Stimulated activated CD8-positive, alpha-beta memory T cell treated with anti-CD3 and anti-CD28 coated beads, Interleukin-4, amount 100 ng/mL, for 4 hours (primary cell): Measurements from ENCODE around the gene CLGN.
A peak's percentile ranks its signal among the peaks of the same experiment; 100 is the strongest.
"Not testable (repeated sequence)": the region's sequence is repeated elsewhere in the genome, so short reads cannot be mapped to it uniquely, and the experiment has no call there.

Experiments
- DNase-seq, 2 donors: peaks; one replicate each; pipeline ENCODE4 v3.0.0-alpha.2; 2020; ENCODE audit warnings: low read depth in 2 of 2, low spot score in 1 of 2

The CLGN gene, protein sequence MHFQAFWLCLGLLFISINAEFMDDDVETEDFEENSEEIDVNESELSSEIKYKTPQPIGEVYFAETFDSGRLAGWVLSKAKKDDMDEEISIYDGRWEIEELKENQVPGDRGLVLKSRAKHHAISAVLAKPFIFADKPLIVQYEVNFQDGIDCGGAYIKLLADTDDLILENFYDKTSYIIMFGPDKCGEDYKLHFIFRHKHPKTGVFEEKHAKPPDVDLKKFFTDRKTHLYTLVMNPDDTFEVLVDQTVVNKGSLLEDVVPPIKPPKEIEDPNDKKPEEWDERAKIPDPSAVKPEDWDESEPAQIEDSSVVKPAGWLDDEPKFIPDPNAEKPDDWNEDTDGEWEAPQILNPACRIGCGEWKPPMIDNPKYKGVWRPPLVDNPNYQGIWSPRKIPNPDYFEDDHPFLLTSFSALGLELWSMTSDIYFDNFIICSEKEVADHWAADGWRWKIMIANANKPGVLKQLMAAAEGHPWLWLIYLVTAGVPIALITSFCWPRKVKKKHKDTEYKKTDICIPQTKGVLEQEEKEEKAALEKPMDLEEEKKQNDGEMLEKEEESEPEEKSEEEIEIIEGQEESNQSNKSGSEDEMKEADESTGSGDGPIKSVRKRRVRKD

GRCh38 chr4:140427106-140427918 lies at the start of gene CLGN:
CLGN (minus strand) TSS chr4:140427648; CDS start chr4:140413078, 14,570 bp downstream.
- peak in 1 of 2 donors; percentile 11 for DNase-seq

- DNase-seq, result no peak
These were observed 44.7 kb upstream of the CLGN start for GRCh38 chr4:140472156-140472555.

DNA sequence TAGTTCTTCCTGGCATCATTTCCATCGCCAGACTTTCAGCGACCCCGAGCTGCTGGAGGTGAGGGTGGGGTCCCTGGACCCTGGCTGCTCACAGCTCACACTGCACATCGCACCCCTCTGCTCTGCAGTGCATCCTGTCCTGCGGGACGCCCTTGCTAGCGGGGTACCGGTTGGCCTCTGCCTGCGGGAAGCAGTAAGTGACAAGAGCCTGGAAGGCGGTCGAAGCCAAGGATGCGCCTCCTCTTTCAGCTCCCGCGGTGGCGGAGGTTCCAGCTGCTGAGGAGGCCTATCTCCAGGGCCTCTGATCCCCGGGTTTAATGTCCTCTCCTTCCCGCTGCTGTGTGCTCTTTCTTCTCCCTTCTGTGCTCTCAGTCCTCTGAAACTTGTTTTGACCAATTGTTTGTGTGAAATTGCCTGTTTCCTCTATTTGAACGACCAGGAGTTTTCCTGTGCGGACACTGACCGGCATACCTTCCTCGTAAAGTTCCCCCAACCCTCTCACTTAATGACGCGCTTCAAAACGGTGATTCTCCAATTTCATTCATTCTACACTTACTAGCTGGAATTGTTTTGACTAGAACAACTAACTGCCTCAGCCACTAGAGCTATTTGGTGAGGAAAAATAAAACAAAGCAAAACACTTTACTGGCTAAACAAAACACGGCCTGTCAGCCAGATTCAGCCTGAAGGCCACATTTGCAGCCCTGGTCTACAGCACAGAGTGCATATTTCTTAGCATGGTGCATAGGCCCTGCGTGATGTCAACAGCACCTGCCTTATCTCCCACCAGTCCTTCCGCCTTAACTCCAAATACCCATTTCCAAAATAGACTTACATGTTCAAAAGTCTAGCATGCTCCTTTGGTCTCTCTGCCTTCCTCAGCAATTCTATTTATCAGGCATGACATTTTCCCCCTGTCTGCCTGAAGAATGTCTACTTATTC lies 42.6 kb upstream of the CLGN start:
- DNase-seq, result no peak

GRCh38 chr4:140466146-140466545 lies 38.7 kb upstream of the CLGN start:
- no peak for DNase-seq

DNA sequence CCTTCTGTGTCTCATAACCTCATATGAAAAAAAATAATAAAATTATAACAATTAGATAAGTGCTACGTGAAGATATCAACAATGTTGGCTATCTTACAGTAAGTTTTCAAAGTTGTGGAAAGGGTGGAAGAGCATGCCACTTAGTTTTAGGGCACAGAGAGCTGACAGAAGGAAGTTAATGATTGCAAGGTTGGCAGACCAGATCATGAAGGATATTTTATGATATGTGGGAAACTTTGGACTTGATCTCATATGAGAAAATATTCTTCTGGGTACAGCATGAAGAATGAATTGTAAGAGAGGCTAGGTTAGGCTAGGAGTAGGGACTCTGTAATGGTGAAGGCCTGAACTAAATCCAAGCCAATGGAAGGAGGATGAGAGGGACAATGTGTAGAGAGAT lies 36.2 kb upstream of the CLGN start:
- no peak for DNase-seq

- no peak for DNase-seq
These were observed 35.7 kb upstream of the CLGN start for GRCh38 chr4:140463182-140463581.

GRCh38 chr4:140450352-140450751 lies 22.9 kb upstream of the CLGN start:
- DNase-seq, result no peak

DNA sequence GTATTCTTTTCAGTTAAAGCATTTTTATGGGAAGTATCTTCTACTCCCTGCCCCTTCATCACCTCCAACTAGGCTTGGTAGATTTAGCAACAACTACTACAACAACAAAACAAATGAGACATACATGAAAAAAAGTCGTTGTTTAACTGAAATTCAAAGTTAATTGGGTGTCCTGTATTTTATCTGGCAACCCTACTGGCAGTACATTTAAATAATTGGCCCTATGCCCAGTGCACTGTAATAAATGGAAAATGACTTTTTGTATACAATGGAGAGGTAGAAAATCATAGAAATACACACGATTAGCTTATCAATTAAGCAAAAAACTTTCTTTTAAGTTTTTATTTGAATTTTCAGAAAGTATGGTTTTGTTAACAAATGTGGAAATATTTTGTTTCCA lies 21.4 kb upstream of the CLGN start:
- DNase-seq, result no peak

GRCh38 chr4:140448162-140448561 lies 20.7 kb upstream of the CLGN start:
- no peak for DNase-seq

DNA sequence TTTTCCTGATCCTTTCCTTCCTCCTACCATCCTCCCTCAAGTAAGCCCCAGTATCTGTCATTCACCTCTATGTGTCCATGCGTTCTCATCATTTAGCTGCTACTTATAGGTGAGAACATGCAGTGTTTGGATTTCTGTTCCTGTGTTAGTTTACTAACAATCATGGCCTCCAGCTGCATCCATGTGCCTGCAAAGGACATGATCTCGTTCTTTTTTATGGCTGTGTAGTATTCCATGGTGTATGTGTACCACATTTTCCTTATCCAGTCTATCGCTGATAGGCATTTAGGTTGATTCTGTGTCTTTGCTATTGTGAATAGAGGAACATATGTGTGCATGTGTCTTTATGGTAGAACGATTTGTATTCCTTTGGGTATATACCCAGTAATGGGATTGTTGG lies 16.9 kb upstream of the CLGN start:
- DNase-seq, result not testable (repeated sequence)

DNA sequence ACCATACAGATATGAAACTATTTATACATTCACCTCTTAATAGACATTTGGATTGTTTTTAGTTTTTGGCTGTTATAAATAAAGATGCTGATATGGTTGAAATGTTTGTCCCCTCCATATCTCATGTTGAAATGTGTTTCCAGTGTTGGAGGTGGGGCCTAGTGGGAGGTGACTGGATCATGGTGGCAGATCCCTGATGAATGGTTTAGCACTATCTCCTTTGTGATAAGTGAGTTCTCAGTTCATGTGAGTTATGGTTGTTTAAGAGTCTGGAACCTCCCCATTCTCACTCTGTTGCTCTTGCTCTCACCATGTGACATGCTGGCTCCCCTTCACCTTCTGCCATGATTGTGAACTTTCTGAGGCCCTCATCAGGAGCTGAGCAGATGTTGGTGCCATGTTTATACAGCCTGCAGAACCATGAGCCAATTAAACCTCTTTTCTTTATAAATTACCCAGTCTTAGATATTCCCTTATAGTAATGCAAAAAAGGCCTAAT lies 12.2 kb upstream of the CLGN start:
- DNase-seq, result no peak

DNA sequence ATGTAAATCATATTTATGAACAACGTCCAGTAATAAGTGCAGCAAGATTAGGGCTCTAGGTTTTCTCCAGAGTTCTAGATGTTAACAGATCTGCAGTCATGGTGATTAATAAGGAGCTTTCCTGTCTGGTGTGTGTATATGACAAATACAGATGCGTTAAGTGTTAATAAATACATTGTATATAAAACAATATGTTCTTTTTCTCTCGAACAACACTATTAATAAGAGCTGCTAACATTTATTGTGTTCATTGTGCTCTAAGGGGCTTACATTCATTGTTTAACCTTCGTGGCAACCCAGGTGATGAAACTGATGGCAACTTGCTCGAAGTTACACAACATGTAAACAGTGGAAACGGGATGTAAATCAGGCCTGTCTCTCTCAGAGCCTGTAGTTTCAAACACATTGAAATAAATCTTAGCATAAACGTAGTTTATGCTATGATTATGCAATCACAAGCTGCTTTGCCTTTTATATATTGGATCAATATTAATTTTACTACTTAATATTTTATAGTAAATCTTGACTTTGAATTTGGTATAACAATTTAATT lies 547 bp upstream of the CLGN start:
- DNase-seq, result no peak

- DNase-seq, result no peak
These were observed 790 bp downstream of the CLGN start for GRCh38 chr4:140426610-140427105.

GRCh38 chr4:140423106-140423505 lies 4.3 kb downstream of the CLGN start:
- DNase-seq, result no peak

DNA sequence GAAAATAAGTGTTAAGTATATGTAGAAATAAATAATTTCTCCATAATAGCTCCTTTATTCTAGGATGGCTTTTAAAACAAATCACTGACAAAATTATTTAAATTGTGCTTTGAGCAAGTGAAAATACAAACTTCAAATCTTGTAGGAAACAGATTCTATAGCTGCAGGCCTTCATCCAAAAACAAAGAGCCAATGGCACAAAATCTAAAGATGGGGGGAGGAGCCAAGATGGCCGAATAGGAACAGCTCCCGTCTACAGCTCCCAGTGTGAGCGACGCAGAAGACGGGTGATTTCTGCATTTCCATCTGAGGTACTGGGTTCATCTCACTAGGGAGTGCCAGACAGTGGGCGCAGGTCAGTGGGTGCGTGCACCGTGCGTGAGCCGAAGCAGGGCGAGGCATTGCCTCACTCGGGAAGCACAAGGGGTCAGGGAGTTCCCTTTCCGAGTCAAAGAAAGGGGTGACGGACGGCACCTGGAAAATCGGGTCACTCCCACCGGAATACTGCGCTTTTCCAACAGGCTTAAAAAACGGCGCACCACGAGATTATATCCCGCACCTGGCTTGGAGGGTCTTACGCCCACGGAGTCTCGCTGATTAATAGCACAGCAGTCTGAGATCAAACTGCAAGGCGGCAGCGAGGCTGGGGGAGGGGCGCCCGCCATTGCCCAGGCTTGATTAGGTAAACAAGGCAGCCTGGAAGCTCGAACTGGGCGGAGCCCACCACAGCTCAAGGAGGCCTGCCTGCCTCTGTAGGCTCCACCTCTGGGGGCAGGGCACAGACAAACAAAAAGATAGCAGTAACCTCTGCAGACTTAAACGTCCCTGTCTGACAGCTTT lies 14.1 kb downstream of the CLGN start:
- not testable (repeated sequence) for DNase-seq

- no peak for DNase-seq
These were observed 18.5 kb downstream of the CLGN start for GRCh38 chr4:140408974-140409373.

DNA sequence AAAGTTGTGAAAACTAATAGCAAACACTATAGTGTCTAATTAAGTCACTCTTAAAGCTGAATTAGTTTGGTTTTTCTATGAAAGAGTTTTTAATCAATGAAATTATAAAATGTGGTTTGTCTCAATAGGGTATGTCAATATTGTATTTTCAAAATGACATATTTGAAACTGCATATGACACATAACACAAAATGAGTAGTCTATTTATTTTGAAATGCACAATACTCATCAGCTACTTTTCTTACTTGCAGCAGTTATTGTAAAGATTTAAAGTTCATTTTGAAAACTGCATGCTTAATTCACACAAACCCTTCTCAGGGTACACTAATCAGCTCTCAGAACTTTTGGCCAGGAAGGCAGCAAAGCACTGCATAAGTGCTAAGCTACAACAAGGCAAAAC lies 21.2 kb downstream of the CLGN start:
- no peak for DNase-seq

- no peak for DNase-seq
These were observed 27.3 kb downstream of the CLGN start for GRCh38 chr4:140400111-140400510.

DNA sequence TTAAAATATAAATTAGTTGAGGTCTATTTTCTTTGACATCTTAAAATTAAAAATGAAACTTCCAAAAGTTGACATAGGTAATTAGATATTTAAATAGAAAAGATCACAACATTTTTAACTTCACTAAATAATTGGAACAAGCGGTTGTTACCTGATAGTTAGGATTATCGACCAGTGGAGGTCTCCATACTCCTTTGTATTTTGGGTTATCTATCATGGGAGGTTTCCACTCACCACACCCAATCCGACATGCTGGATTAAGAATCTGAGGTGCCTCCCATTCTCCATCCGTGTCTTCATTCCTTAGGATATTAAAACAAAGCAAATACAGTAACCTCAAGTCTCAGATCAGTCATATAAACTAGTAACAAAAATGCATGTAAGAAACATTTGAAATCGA lies 31.8 kb downstream of the CLGN start:
- no peak for DNase-seq
